Measurements from ENCODE around the gene ARHGEF10L.
"Not testable (repeated sequence)": the region's sequence is repeated elsewhere in the genome, so short reads cannot be mapped to it uniquely, and the experiment has no call there.

ARHGEF10L gene

GRCh38 chr1:17741052-17741451 is 201.6 kb downstream of the ARHGEF10L start:
- no peaks in the 10 kb centered on the region for H3K9me3 ChIP-seq (ENCODE audit: insufficient read depth, low read depth, low read length)
- no peaks in the 10 kb centered on the region for H3K27me3 ChIP-seq (ENCODE audit: insufficient read depth, low read length)
- H3K9ac ChIP-seq (ENCODE audit: low read depth, low read length), result no peak overlapping the region
- H3K4me3 ChIP-seq (ENCODE audit: low read length), result no peak overlapping the region
- no peak overlapping the region for H3K27ac ChIP-seq (ENCODE audit: low read length)
- no peaks in the 10 kb centered on the region for H3K36me3 ChIP-seq (ENCODE audit: insufficient read depth, low read depth, low read length)
- no peaks in the 10 kb centered on the region for H3K4me1 ChIP-seq (ENCODE audit: insufficient read depth, low read length)

DNA sequence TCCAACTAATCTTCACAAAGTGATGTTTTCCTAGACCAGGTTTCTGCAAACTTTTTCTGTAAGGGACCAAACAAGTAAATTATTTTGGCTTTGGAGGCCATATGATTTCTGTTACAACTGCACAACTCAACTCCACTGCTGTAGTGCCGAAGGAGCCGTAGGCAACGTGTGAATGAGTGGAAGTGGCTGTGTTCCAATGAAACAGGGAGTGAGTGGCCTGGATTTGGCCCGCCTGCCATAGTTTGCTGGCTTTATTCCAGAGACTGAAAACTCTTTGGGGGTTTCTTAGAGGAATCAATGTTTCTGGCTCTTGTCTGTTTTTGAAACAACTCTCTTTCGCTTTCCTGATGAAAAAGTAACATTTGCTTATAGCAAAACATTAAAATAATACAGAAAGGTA is 203.1 kb downstream of the ARHGEF10L start:
- no peaks in the 10 kb centered on the region for H3K9me3 ChIP-seq (ENCODE audit: insufficient read depth, low read depth, low read length)
- H3K27ac ChIP-seq (ENCODE audit: low read length), result no peak overlapping the region
- no peaks in the 10 kb centered on the region for H3K4me1 ChIP-seq (ENCODE audit: insufficient read depth, low read length)
- no peak overlapping the region for H3K9ac ChIP-seq (ENCODE audit: low read depth, low read length)
- no peak overlapping the region for H3K4me3 ChIP-seq (ENCODE audit: low read length)
- no peaks in the 10 kb centered on the region for H3K36me3 ChIP-seq (ENCODE audit: insufficient read depth, low read depth, low read length)
- H3K27me3 ChIP-seq (ENCODE audit: insufficient read depth, low read length), result no peaks in the 10 kb centered on the region

DNA sequence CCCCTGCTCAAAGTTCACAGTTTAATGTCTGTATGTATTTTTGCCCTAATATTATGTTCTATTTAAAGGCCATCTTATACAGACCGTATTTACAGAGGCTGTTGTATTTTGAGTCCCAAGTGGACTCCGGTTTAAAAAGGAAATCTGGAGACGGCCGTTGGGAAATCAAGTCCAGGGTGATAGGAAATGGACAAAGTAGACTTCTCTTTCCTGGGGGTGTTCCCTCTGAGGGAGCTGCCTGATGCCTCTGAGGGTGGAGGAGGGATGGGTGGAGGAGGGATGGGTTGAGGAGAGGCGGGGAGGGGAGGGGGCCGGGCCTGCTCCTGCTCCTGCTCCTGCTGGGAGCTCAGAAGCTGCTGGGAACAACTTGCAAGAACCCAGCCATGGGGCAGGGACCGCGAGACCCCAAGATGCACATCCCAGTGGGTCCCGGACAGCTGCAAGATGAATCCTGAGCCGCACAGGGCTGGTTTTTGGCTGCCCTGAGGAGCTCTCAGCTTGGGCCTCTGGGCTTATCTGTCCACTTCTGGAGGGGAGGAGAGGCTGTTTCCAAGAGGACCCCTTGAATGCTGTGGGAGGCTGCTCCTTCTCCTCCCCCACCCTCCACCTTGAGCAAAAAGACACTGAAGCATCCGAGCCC is 203.6 kb downstream of the ARHGEF10L start:
- Histone ChIP-seq H3K4me3 (ENCODE audit: low read length) (no peak overlapping the region), H3K27me3 (ENCODE audit: insufficient read depth, low read length) (no peaks in the 10 kb centered on the region), H3K4me1 (ENCODE audit: insufficient read depth, low read length) (no peaks in the 10 kb centered on the region), H3K9me3 (ENCODE audit: insufficient read depth, low read depth, low read length) (no peaks in the 10 kb centered on the region), H3K9ac (ENCODE audit: low read depth, low read length) (no peak overlapping the region), H3K27ac (ENCODE audit: low read length) (no peak overlapping the region), H3K36me3 (ENCODE audit: insufficient read depth, low read depth, low read length) (no peaks in the 10 kb centered on the region)

GRCh38 chr1:17743925-17744324 is 204.4 kb downstream of the ARHGEF10L start:
- no peaks in the 10 kb centered on the region for H3K27me3 ChIP-seq (ENCODE audit: insufficient read depth, low read length)

GRCh38 chr1:17744666-17745478 is 205.4 kb downstream of the ARHGEF10L start:
- no peaks in the 10 kb centered on the region for H3K27me3 ChIP-seq (ENCODE audit: insufficient read depth, low read length)

More at GRCh38 chr1:17743925-17744324, 204.4 kb downstream of the ARHGEF10L start:
- Histone ChIP-seq H3K27ac (ENCODE audit: low read length) (no peak overlapping the region), H3K4me3 (ENCODE audit: low read length) (no peak overlapping the region), H3K9ac (ENCODE audit: low read depth, low read length) (no peak overlapping the region), H3K4me1 (ENCODE audit: insufficient read depth, low read length) (no peaks in the 10 kb centered on the region), H3K36me3 (ENCODE audit: insufficient read depth, low read depth, low read length) (no peaks in the 10 kb centered on the region), H3K9me3 (ENCODE audit: insufficient read depth, low read depth, low read length) (no peaks in the 10 kb centered on the region)

GRCh38 chr1:17745479-17745955 is 206.0 kb downstream of the ARHGEF10L start:
- H3K36me3 ChIP-seq (ENCODE audit: insufficient read depth, low read depth, low read length), result no peaks in the 10 kb centered on the region
- H3K4me3 ChIP-seq (ENCODE audit: low read length), result no peak overlapping the region
- no peak overlapping the region for H3K27ac ChIP-seq (ENCODE audit: low read length)

More at GRCh38 chr1:17744666-17745478, 205.4 kb downstream of the ARHGEF10L start:
- no peak overlapping the region for H3K9ac ChIP-seq (ENCODE audit: low read depth, low read length)
- no peaks in the 10 kb centered on the region for H3K9me3 ChIP-seq (ENCODE audit: insufficient read depth, low read depth, low read length)
- no peaks in the 10 kb centered on the region for H3K4me1 ChIP-seq (ENCODE audit: insufficient read depth, low read length)
- H3K36me3 ChIP-seq (ENCODE audit: insufficient read depth, low read depth, low read length), result no peaks in the 10 kb centered on the region
- H3K27ac ChIP-seq (ENCODE audit: low read length), result no peak overlapping the region
- no peak overlapping the region for H3K4me3 ChIP-seq (ENCODE audit: low read length)

GRCh38 chr1:17746281-17746680 is 206.8 kb downstream of the ARHGEF10L start:
- H3K4me1 ChIP-seq (ENCODE audit: insufficient read depth, low read length); H3K27ac ChIP-seq (ENCODE audit: low read length); H3K9me3 ChIP-seq (ENCODE audit: insufficient read depth, low read depth, low read length); H3K4me3 ChIP-seq (ENCODE audit: low read length); H3K27me3 ChIP-seq (ENCODE audit: insufficient read depth, low read length); H3K36me3 ChIP-seq (ENCODE audit: insufficient read depth, low read depth, low read length); H3K9ac ChIP-seq (ENCODE audit: low read depth, low read length): not testable (repeated sequence)

More at GRCh38 chr1:17745479-17745955, 206.0 kb downstream of the ARHGEF10L start:
- Histone ChIP-seq H3K4me1 (ENCODE audit: insufficient read depth, low read length) (no peaks in the 10 kb centered on the region), H3K9ac (ENCODE audit: low read depth, low read length) (no peak overlapping the region), H3K27me3 (ENCODE audit: insufficient read depth, low read length) (no peaks in the 10 kb centered on the region), H3K9me3 (ENCODE audit: insufficient read depth, low read depth, low read length) (no peaks in the 10 kb centered on the region)

DNA sequence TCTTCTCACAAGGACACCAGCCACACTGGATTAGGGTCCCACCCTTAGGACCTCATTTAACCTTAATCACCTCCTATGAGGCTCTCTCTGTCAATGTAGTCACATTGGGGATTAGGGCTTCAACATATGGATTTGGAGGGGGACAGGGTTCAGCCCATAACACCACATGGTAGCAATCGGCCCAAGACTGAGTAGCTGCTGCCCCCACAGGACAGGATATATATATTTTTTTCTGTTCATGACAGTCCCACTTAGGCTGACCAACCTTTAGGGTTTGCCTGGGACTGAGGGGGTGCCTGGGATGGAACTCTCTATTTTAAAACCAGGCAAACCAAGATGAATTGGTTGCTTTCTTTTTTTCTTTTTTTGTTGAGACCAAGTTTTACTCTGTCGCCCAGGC is 207.4 kb downstream of the ARHGEF10L start:
- Histone ChIP-seq H3K36me3 (ENCODE audit: insufficient read depth, low read depth, low read length) (no peaks in the 10 kb centered on the region), H3K4me3 (ENCODE audit: low read length) (no peak overlapping the region), H3K9ac (ENCODE audit: low read depth, low read length) (no peak overlapping the region), H3K4me1 (ENCODE audit: insufficient read depth, low read length) (no peaks in the 10 kb centered on the region), H3K27ac (ENCODE audit: low read length) (no peak overlapping the region), H3K9me3 (ENCODE audit: insufficient read depth, low read depth, low read length) (no peaks in the 10 kb centered on the region), H3K27me3 (ENCODE audit: insufficient read depth, low read length) (no peaks in the 10 kb centered on the region)

Data from iPS-20b (cell line).